GM18520 (cell line): ENCODE data around the gene BLMH.
A peak's percentile ranks its signal among the peaks of the same experiment; 100 is the strongest.
"Not testable (repeated sequence)": the region's sequence is repeated elsewhere in the genome, so short reads cannot be mapped to it uniquely, and the experiment has no call there.

Source experiments
- ATAC-seq: cut with Tn5 transposase; IDR thresholded peaks from one replicate; pipeline ENCODE4 v1.9.1; 2021; ENCODE audit not compliant: unreplicated experiment

The BLMH gene

DNA sequence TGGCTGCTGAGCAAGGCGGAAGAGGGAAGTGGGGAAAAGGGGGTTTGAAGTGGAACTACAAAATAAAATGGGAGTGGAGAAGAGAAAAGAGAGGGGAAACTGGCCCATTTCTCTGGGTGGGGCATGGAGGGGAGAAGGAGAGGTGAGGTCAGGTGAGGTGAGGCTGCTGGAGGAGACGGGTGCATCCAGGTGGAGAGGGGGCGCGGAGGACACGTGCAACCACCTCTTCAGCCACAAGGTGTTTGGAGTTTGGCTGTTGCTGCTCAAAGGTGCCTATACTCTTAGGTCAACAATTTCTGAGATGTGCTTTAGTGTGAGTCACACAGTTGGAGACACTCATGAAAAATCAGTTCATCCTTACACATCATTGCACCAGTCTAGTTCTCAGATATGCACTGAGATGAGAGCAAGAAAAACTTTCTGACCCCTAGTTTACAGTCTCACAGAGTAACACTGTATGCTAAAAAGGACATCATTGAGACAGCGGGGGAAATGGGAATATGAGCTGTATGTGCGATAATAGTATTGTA, 61.1 kb downstream of the BLMH start:
- ATAC-seq, result no peak

DNA sequence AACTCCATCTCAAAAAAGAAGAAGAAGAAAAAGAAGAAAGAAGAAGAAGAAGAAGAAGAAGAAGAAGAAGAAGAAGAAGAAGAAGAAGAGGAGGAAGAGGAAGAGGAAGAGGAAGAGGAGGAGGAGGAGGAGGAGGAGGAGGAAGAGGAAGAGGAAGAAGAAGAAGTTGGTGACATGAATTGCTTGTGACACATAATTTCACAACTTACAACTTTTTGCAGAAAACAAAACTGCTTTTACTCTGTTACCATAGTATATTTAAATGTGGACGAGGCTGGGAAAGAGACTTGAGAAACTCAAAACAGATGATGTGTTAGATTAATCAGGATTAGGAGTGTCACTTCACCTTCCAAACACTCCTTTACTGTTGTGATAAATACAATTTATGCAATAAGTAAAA, 61.7 kb downstream of the BLMH start:
- not testable (repeated sequence) for ATAC-seq

DNA sequence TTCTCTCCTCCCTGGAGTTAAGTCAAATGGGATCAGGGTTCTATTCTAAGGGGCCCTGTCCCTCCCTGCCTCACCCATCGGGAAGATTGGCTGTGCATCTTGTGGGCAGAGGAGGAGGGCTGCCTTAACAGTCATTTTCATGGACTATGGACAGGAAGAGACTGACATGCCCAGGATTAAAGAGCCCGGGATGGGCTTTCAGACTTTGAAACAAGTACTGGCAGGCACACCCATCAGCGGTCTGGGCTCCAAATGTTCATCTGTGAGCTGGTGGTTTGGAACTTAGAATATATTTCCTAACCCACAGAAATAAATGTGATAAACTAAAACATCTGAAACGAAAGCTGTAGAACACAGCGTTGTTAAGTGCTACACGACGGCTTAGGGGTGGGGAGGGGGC, 62.7 kb downstream of the BLMH start:
- ATAC-seq, result no peak

- no peak for ATAC-seq
Observed at GRCh38 chr17:30228011-30228410, 63.7 kb downstream of the BLMH start.

- ATAC-seq, result no peak
Observed at GRCh38 chr17:30226878-30227277, 64.9 kb downstream of the BLMH start.

GRCh38 chr17:30225919-30226553, 65.7 kb downstream of the BLMH start:
- ATAC-seq, result no peak

DNA sequence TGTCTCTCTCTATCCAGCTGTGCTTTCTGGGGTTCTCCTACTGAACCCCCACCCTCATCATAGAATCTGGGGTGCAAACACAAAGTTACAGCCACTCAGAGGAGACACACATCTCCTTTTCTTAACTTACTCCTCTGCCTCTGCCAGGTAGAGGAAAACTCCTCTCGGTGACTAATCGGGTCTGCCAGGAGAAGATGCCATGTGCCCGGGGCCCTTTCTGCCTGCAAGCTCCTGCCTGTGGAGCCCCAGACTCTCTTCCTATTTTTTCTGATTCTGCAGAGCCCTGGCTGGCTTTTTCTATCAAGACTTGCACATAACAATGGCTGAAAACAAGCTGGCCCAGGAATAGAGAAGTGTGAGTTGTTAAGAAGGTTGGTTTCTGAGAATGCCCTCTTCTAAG, 66.6 kb downstream of the BLMH start:
- ATAC-seq, result no peak

DNA sequence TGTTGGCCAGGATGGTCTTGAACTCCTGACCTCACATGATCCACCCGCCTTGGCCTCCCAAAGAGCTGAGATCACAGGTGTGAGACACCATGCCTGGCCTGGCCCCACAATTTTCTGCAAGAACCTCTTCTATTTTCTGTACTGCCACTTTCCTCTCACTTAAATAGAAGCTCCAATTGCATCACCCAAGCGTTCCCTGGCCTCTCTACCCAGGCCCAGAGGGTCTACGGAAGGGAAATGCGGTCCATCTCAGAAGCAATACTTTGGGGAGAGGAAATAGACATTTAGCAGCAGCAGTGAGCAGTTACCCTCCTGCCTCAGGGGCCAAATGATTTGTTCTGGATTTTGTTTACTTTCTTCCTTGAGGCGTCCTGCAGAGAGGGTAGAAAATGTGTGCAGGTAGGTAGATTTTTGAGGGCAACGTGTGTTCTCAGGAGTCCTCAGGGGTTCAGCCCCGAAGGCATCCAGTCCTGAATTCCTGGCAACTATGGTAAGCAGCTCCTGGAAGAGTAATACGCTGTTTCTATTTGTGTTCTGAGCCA, 67.3 kb downstream of the BLMH start:
- ATAC-seq, result no peak

DNA sequence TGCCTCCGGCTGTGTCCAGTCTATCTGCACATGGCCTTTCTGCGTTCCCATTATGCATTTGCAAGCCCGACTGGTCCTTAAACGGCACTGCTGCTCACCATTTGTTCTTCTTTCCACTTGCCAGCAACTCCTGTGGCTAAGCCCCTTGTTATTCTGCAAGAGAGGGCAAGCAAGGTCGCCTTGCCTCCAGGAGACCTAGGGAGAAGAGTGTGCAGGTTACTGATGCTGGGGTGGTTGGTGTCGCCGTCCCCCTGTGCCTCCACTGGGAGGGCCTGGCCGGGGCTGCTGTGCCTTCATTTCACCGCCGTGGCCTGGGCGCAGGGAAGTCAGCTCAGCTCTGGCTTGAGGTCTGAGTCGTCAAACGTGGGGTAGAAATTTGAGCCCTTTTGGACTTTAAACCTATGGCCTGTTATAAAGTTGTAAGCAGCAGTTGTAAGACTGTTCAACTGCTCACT, 69.0 kb downstream of the BLMH start:
- ATAC-seq, result no peak

GRCh38 chr17:30222251-30222650, 69.5 kb downstream of the BLMH start:
- ATAC-seq, result no peak

GRCh38 chr17:30221346-30221745, 70.4 kb downstream of the BLMH start:
- ATAC-seq, result no peak

DNA sequence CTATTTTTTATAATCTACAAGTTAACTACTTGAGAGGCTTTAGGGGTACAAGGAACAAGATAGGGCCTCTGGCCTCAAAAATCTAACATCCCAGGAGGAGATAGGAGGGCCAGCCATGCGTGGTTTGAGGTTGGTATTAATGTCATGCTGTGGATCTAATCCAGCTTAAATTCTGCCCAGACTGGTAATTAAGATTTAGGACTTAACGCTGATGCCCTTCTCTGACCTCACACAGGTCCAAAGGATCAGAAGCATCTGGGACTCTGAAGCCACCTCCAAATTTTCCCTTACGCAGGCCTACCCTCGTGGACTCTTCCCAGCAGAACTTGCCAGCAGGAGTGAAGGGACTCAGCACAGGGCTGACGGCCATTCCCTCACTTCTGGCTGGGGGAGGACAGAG, 71.3 kb downstream of the BLMH start:
- ATAC-seq, result no peak

DNA sequence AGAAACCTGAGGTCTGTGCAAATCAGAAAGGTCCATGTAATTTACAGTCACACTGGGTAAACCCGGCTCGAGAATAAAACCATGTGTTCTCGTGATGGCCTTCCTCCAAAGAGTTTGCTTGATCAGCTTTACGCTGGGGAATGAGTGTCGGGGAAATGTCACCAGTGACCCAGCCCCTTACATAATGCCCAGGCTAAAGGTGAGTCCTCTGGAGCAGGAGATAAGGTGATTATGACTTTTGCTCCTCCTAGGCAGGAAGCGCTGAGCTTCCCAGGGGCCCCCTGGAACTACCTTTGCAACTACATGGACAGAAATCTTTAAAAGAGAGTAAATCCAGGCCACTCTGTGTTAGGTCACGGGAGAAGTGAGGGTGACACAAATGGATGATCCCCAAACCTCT, 71.9 kb downstream of the BLMH start:
- no peak for ATAC-seq

DNA sequence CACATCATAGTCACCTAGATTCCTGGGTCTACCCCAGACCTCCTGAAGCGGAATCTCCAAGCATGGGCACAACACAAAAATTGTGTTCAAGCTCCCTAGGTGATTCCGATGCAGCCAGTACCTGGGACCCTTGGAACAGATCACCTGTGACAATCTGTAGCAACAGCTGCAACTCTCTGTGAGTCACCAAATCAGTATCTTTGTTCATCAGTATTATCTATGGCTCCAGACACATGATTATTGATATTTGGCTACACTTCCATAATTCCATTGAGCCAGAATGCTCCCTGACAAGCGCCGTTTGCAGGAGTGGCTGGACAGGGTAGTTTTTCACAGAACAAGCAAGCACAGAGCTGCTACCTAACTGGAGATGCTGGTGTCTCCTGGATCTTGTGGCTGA, 72.4 kb downstream of the BLMH start:
- ATAC-seq, result no peak

- peak; percentile 56 for ATAC-seq
Observed at GRCh38 chr17:30218799-30219198, 72.9 kb downstream of the BLMH start.

DNA sequence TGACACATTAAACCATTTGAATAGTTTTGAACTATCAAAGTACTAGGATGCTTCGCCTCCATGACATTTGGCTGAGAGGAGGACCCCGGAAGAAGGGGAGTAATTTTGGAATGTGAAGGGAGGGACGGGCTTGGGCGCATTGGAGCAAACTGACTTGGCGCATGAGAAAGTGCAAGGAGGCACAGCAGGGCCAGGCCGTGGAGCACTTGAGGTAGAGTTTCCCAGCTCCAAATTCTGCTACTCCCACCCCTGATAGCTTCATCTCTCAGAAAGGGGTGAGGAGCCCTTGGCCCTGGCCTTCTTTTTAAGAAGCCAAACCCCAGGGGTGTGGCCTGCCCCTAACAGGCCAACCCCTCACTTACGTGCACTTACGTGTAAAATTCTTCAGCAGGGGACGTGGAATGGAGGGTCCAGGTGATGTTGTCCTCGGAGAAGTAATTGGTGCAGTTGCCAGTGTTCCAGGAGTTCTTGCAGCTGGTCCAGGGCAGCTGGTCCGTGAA, 73.9 kb downstream of the BLMH start:
- ATAC-seq, result no peak

DNA sequence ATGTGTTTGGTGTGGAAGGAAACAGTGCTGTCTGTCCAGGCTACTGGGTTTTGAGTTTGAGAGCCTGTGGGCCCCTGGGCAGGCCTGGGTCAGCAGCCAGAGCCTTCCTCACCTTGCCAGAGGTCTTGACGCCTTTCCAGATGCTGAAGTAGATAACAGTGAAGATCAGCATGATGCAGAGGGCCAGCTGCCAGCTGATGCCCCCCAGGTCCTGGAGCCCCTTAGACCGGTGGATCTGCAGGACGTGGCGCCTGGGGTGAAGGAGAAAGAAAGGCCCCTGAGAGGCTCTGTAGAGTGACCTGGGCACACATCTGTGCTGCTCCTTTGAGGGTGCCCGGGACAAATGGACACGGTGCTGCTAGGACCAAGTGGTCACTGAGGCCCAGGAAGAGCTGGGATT, 74.7 kb downstream of the BLMH start:
- no peak for ATAC-seq

- ATAC-seq, result peak; percentile 65
Observed at GRCh38 chr17:30212750-30213149, 79.0 kb downstream of the BLMH start.

DNA sequence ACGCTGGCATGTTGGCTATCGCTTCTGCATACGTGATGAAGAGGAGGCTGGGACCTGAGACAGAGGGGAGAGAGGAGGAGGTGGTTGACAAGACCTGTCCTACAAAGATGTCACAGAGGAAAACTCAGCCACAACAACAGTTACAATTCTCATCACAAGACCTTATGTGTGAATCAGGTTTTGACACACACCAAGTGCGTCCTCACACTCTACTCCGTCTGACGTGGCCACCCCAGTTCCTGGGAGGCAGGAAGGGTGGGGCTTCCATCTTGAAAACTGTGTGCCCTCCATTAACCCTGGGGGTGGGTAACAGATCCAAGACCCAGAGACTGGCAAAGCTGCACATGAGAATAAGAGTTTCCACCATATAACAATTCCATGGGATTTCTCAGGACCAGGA, 80.4 kb downstream of the BLMH start:
- no peak for ATAC-seq

DNA sequence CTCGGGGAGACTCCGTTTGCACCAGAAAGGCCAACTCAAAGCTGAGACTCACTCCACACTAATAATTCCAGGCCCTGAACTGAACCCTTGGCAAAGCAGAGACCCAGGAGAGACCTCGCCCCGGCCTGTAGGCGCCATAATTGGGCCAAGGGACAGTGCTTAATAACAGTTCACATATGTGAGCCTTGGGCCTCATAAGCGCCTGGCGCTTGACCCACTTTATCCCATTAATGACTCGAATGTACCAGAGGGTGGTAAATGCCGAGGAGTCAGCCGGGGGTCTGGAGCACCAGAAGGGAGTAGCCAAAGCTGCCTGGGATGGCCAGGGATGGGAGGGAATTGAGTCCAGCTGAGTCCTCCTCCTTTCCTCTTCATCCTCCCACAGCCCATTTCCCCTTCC, 80.8 kb downstream of the BLMH start:
- no peak for ATAC-seq

DNA sequence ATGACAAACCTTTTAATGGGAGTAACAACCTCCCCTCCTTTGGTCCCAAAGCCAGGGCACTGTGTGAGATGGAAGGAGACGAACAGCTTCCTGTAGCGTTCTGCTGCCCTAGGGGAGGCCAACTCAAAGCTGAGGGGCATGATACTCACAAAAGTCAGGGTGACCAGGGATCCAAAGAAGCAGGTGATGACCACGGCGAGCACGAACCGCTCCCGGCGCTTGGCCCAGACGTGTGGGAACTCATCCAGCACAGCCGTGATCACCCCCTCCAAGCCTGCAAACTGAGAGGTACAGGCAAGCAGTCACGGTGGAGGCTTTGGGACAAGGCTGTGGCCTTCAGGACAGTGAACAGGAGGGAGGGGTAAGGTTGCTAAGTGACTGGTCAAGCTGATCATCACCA, 81.4 kb downstream of the BLMH start:
- no peak for ATAC-seq

- ATAC-seq, result no peak
Observed at GRCh38 chr17:30209930-30210329, 81.8 kb downstream of the BLMH start.

GRCh38 chr17:30208214-30208613, 83.5 kb downstream of the BLMH start:
- ATAC-seq, result no peak
